Breast epithelium (tissue), 3 donors: ENCODE data around the gene POFUT1.

Experiments
- CTCF ChIP-seq, 3 donors: fragments of 450-650 bp; IDR thresholded peaks; one replicate each; pipeline ENCODE4 v1.5.1; 2016 to 2017; ENCODE audit warnings: antibody characterized with exemption in 3 of 3, mild to moderate bottlenecking in 3 of 3, moderate library complexity in 3 of 3
- POLR2A ChIP-seq: fragments of 450-650 bp; IDR thresholded peaks from one replicate; pipeline ENCODE4 v1.6.1; 2016; ENCODE audit warnings: antibody characterized with exemption, mild to moderate bottlenecking, moderate library complexity
- POLR2AphosphoS5 ChIP-seq, 3 donors: sonication (generic); formaldehyde crosslinking; IDR thresholded peaks; one replicate each; pipeline ENCODE4 v1.6.1; 2017; ENCODE audit warnings: antibody characterized with exemption in 3 of 3

GRCh38 chr20:32165836-32166545 is 41.7 kb upstream of the POFUT1 start:
- no peak for TF ChIP-seq POLR2A
- TF ChIP-seq POLR2AphosphoS5 (IDR thresholded peaks at IDR 0.05), result no peak
- TF ChIP-seq CTCF (IDR thresholded peaks at IDR 0.05), result no peak
